GM18502 (cell line): Measurements from ENCODE around the gene SLC6A19.
"Not testable (repeated sequence)": the region's sequence is repeated elsewhere in the genome, so short reads cannot be mapped to it uniquely, and the experiment has no call there.

Source experiments
- ATAC-seq: cut with Tn5 transposase; IDR thresholded peaks from one replicate; pipeline ENCODE4 v1.9.1; 2021; ENCODE audit warnings: mild to moderate bottlenecking; ENCODE audit not compliant: unreplicated experiment, poor library complexity

SLC6A19 gene

DNA sequence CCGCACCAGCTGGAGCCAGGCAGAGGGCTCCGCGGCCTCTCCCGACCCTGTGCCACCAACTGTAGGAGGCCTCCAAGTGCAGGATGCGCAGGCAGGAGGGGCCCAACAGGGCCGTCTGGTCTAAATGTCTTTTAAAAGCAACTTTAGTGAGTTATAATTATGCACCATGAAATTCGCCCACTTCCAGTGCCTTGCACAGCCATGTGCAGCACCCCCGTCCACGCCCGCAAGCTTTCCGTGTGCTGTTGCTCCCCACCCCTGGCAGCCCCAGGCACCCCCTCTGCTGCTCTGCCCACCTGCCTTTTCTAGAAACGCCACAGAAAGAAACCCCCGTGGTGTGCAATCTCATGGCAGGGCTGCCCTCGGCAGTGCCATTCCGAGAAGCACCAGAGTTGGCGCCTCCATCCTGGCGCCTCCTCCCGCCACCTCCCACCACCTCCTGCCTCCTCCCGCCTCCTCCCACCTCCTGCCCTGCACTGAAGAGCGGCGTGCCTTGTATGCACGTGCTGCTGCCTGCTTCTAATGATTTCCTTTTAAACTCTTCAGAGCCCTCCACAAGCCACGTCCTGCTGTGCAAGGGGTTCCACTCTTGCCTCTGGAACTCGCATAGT is 16.3 kb downstream of the SLC6A19 start:
- no peak for ATAC-seq

DNA sequence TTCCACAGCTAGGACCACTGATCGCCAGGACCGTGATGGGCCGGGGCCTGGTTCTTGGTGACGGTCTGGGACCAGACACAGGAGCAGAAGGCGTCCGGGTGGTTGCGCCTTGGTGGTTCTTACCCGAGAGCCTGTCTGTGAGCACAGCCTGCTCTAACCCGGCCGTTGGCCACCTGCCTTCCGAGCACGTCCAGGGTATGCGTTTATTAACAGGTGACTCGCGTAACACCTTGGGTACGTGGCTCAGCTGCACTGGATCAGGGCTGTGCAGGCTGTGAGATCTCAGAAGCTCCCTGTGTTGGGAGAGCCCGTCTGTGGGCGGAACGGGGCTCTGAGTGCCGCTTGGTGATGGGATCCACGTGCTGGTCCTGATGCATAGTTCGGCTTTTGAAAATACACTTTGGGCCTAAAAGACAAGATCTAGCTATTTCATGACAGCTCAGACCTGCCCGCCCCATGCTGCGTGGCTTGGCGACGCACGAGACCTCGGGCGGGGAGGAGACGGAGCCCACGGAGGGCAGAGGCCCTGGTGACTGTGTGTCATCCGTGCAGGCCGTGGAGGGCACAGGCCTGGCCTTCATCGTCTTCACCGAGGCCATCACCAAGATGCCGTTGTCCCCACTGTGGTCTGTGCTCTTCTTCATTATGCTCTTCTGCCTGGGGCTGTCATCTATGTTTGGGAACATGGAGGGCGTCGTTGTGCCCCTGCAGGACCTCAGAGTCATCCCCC is 17.1 kb downstream of the SLC6A19 start:
- ATAC-seq, result no peak

GRCh38 chr5:1219098-1219767 is 17.8 kb downstream of the SLC6A19 start:
- ATAC-seq, result no peak

DNA sequence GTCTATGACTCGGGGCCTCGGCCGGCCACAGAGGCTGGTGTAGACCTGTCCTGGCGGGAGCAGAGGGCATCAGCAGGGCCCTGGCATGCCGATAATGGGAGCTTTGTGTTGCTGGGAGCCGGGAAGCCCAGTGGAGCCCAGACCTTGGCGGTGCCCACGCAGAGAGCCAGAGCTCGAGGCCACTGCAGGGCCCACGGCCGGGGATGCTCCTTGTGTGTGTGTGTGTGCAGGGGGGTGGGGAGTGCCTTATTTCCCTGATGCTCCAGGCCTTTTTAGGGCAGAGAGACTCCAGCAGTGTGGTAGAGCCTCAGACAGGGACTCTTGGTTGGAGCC is 18.3 kb downstream of the SLC6A19 start:
- no peak for ATAC-seq

DNA sequence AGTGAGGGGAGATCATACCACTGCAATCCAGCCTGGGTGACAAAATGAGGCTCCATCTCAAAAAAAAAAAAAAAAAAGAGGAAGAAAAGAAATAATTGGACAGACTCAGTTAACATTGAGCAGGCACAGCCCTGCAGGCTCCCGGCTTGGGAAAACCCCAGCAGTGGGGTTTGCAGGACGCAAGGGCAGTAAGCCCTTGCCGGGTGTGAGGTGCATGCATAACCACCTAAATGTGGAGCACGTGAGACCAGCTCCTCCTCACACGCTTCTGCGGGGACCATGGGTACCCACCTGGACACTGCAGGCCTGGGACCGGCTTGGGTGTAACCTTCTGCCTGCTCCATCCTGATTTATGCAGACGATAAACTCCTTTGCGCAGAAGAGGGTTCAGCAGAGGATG is 19.0 kb downstream of the SLC6A19 start:
- no peak for ATAC-seq

DNA sequence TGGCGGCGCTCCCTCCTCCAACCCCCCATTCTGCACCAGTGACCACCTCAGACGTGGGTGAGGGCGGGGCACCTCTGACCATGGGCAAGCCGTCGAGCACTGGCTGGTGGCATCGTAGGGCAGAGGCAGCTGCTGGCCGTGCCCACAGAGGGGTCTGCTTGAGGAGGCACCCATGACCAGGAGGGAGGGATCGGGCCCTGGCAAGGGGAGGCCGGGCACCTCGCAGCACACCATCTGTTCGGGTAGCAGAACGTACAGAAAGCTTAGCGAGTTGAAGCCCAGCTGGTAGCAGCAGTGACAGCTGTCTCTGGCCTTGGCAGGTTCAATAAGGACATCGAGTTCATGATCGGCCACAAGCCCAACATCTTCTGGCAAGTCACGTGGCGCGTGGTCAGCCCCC is 19.4 kb downstream of the SLC6A19 start:
- ATAC-seq, result no peak

DNA sequence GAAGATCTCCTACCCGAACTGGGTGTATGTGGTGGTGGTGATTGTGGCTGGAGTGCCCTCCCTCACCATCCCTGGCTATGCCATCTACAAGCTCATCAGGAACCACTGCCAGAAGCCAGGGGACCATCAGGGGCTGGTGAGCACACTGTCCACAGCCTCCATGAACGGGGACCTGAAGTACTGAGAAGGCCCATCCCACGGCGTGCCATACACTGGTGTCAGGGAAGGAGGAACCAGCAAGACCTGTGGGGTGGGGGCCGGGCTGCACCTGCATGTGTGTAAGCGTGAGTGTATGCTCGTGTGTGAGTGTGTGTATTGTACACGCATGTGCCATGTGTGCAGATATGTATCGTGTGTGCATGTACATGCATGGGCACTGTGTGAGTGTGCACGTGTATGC is 20.3 kb downstream of the SLC6A19 start:
- ATAC-seq, result no peak

DNA sequence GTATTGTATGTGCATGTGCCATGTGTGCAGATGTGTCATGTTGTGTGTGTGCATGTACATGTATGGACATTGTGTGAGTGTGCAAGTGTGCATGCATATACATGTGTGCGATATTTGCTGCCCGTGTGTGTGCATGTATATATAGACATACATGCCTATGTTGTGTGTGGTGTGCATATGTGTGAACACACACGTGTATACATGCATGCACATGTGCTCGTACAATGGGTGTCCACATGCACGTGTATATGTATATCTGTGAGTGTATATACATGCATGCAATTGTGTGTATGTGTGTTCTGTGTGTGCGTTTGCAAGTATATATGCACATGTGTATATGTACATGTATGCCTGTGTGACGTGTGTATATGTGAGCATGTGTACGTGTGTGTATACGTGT is 20.8 kb downstream of the SLC6A19 start:
- no peak for ATAC-seq

- ATAC-seq, result no peak
These were observed 21.4 kb downstream of the SLC6A19 start for GRCh38 chr5:1222621-1223277.

DNA sequence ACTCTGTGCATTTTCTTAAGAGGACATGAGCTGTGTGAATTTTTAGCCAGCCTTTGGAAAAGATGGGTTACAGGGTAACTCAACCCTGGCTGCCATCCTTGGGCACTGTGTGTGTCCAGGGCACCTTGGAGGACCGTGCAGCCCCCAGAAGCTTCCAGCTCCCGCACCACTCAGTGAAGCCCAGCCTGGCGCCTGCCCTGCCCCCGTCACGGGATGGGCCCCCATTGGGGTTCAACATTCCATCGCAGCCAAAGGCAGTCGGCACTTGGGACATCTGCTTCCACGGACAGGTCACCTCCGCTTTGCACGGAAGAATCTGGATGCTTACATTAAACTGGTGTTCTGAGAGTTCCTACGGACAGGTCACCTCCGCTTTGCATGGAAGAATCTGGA is 21.9 kb downstream of the SLC6A19 start:
- no peak for ATAC-seq

DNA sequence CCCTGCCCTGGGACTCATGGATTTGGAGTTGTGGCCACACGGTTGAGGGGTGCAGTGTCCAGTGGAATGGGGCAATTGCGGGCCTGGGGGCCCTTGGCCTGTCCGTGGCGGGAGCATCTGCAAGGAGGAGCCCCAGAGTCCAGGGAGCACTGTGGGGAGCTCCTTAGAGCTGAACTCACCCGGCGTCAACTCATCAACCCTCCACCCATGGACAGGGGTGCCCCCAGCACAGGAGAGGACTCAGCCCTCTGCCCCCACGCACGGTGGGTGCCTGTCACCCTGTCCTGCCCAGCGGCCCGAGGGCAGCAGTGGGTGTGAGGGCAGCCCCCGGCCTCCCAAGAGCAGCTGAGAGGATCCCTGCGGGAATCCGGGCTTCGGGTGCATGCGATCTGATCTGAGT is 23.2 kb downstream of the SLC6A19 start:
- ATAC-seq, result no peak

DNA sequence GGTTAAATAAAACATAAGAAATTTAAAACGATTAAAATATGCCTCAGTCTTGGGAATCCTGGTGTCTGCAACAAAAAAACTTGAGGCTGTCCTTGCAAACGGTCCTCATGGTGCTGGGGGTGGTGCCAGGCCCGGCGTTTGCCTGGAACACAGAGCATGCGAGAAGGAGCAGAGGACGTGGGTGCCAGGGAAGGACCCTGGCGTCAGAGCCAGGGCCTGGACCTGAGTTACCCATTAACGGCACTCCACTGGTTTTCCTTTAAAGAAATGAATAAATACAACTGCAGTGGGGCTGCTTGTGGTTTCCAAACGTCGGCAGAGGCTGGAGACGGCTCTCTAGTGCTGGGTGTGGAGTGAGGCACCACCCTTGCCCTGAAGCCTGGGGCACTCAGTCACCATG is 23.7 kb downstream of the SLC6A19 start, which contains the start of gene SLC6A18:
TSS of gene SLC6A18 (plus strand) at position 301 of the 400 bp plus-strand sequence. CDS start at position 398, 97 bp downstream.
- no peak for ATAC-seq

DNA sequence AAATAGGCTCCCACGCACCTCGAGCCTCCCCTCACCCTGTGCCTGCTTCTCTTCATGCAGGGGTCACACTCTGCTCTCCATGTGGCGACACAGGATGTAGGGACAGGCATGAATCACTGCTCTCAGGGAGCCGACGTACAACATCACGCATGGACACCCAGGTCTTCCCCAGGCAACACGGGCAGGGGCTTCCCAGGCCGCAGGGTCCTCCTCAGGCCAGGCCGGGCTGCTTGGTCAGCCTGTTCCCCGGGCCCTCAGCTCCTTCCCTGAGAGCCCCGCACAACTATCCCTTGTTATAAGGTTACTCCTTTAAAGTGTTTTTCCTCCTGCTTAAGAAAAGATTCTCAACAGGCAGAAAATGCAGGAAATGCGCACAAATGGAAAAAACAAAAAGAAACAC is 24.8 kb downstream of the SLC6A19 start:
- ATAC-seq, result no peak

GRCh38 chr5:1226839-1227581 is 25.6 kb downstream of the SLC6A19 start:
- no peak for ATAC-seq

- ATAC-seq, result no peak
These were observed 26.3 kb downstream of the SLC6A19 start for GRCh38 chr5:1227667-1228066.

- no peak for ATAC-seq
These were observed 26.7 kb downstream of the SLC6A19 start for GRCh38 chr5:1228120-1228519.

- not testable (repeated sequence) for ATAC-seq
These were observed 27.6 kb downstream of the SLC6A19 start for GRCh38 chr5:1229023-1229422.

GRCh38 chr5:1229822-1230221 is 28.4 kb downstream of the SLC6A19 start:
- ATAC-seq, result no peak

DNA sequence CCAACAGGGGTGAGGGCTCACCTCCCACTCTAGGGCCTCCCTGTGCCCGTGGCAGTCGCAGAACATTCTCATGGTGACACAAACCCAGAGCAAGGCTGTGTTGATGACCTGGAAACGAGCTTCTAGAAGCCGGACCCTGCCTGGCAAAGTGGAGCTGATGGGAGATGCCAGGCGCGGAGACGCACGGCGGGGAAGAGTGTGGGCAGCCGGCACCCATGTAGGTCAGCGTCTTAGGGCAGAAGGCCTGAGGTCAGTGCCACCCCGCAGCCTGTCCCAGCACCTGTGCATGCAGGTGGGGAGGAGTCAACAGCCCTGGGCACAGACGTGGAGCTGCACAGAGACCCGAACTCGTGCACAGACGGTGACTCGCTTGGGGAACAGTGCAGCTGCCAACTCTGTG is 29.2 kb downstream of the SLC6A19 start:
- ATAC-seq, result no peak

DNA sequence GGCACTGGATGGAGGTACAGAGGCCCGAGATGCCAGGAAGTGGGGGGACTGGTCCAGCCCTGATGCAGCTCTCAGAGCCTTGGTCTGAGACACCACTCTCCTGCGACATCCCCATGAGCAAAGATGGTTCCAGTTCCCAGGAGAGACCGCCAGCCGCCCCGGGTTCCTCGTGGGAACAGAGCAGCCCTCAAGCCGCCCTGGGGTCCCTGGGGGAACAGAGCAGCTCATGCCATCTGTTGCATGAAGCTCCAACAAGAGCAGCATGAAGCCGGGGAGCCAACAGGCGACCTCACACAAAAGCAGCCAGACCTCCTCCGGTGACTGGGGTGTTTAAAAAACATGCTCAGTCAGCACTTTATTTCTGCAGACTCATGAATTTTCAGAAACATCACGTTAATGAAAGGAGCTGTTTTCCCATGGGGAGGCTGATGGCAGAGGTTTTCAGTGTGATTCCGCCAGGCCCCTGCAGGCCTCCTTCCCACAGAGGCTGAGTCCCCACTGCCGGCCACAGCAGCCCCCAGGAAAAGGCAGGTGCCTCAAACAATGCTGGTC is 30.0 kb downstream of the SLC6A19 start:
- no peak for ATAC-seq
